Femur (tissue), 1 donor: ENCODE data around the gene ASIC3.

Experiments used
- DNase-seq: peaks from one replicate; pipeline ENCODE4 v3.0.0-alpha.2; 2017

Gene ASIC3

DNA sequence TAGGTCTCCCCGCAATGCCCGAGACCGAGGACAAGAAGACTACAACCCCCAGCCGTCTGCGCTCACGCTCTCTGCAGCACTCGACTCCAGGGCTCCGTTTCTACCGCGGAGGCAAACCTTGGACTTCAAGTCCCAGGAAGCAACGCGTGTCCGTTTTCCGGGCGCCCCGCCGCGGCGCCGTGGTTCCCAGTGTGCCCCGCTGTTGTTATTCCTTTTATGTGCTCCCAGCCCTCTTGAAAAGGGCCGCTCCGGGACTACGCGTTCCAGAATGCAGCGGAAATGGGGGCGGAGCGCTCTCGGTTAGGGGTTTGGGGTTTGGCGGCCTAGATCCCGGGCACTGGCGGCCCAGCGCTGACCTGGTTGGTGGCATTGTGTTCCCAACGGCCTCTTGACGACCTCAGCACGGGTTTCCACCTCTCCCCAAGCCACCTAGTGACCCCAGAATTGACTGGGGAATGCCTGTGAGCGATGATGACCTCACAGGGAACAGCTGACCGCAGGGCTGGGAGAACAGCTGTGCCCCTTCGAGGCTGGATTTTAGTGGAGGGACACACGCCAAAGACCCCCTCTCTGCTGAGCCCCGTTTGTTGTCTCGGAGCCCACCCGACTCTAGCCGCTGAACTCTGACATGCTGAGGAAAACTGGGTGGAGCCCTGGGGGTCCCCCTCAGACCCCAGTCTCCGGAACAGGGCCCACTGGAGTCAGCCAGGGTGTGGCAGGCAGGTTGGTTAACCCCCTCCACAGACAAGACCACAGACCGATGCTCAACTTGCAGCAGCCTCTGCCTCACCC is 9.9 kb downstream of the ASIC3 start:
- DNase-seq: peak; percentile 99

DNA sequence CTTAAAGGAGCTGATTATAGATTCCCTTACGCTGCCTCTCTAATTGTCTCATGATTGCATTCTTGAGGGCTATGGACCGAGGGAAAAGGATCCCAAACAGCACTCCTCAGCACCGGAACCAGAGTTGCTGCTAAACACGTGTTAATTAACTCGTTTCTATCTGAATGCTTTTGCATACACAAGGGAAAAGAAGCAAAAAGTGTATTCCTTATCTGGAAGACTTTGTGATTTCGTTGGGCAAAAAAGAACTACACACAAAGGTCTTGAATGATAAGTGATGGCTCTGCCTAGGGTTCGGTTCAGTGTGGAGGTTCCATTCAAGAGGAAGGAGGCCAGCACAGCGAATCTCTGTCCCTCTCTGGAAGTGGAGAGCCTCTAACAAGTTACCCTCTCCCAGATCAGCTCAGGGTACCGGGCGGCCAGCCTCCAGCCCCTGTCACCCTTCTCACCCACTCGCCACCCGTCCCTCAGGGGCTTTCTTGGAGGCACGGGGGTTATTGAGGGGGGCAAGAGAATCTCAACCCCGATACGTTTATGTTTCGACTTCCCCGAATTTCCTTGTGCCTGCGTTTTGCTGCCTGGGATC is 10.5 kb downstream of the ASIC3 start:
- DNase-seq: no peak

DNA sequence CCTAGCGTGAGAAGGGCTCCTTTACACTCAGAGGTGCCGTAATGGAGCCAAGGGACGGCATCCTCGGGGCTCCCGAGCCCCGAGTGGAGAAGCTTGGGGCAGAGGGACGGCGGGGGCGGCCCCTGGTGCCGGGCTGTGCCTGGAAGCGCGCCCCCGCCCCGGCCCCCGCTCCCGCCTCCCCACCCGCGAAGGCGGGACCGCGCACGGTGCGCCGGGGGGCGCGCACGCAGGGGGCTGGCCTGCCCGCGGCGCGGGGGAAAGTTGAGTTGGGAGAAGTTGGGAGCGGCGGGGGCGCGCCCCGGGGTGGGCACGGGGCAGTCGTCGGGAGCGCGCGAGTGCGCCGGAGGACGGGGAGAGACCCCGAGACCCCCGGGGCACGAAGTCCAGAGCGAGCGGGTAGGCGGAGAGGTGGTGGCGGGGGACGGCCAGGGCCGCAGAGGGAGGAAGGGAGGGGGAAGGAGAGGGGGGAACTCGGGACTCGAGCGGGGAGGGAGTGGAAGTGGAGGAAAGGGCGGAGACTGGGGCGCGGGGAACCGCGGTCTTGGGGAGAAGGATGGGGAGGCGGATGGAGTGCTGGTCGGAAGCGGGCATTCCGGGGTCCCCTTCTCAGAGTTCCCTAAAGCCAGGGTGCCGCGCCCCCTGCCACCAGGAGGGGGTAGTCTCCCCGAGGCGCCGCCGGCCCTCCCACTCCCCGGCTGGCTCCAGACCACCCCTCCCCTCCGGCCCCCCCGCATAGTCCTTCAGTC is 11.2 kb downstream of the ASIC3 start, which contains the start of gene SLC4A2:
SLC4A2 (plus strand) TSS at position 223 of the 746 bp plus-strand sequence. CDS start 2,399 bp downstream, outside the sequence.
- DNase-seq: peak; percentile 89

DNA sequence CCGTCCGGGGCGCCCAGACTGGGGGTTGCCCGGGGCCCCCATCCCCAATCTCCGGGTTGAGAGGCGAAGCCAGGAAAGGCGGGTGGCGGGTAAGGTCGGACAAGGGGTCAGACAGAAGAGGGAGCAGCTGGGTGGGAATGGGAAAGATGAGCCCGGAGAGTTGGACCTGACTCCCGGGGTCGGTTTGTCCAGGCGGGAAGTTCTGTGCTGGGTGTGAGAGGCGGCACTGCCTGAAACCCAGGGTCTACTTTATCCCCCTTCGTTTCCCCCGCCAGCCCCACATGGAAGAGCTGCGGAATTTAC is 11.7 kb downstream of the ASIC3 start:
- no peak for DNase-seq

DNA sequence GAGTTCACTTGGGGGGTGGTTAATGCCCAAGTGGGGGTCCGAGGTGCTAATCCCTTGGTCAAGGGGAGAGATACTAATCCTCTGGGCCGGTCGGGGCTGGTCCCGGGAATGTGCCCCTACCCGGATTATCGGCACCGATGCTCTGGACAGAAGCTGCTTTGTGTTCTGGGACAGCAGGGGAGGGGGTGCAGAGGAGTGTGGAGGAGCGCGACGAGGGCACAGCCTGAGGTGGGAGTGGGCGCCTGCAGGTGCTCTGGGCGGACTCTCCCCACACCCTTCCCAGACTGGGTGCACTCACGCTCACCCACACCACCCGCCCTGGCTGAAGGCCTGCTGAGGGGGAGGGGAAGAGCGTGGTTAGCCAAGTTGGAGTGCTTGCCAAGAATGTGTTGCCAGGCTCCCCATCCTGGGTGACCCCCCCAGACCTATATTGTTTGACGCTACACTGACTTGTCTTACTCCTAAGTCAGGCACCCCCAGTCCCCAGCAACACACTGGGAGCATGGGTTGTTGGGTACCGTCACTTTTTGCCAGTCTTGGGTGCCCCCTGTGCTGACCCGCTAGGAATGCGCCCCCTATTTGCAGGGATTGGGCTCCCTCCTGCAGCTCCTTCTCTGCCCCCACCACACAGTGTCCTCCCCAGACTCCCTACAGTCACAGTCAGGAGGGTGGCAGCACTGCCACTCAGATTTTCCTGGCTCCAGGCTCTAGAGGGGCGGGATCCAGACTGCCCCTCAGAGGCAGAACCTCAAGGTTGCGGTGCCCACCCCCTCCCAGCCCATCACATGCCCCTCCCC is 12.3 kb downstream of the ASIC3 start:
- peak; percentile 65 for DNase-seq

DNA sequence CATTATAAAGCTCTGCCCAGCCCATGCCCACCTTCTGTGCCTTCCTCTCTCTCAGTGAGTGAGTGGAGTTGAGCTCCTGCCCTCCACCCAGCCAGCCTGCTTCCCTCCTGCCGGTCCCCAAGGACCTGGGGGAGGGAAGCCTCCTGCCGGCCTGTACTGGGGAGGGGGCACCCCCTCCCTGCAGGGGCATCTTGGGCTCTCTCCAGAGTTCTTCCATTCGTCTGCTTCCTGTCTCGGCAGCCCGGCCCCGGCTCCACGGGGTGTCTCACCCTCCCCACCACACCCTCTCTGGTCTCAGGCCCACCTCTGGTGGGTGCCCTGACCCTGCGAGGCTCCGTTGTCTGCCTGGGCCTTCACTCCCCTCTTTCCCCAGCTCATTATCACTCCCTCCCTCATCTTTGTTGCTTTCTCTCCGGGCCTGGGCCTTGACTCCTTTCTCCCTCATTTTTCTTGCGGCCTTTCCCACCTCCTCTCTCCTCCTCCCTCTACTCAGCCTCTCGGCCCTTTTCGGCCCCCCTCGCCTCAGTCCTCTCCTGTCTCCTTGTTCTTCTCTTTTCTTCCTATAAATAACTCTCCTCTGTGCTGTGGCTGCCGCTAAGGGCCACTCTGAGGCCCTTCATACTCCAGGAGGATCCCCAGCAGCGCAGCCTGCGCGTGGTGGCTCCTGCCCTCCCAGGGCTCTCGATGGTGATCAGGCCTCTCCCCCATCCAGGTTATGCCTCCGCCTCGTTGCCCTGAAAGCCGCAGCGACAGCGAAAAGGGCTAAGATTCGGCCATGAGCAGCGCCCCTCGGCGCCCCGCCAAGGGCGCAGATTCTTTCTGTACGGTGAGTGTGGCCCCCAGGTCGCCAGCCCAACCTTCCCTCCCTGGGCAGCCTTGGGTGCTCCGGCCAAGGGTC is 13.1 kb downstream of the ASIC3 start:
- no peak for DNase-seq

DNA sequence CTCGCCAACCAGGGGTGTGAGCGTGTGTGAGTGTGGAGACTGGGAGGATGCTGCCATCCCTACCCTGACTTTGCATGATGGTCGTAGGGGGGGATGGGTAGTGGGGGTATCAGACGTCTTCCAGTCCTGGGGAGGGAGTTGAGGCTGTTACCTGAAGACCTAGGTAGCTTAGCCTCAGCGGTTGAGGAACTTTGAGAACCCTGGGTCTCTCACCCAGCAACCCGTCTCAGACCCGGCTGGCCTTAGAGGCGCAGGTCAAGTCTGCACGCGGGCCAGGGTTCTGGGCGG is 13.7 kb downstream of the ASIC3 start:
- no peak for DNase-seq

DNA sequence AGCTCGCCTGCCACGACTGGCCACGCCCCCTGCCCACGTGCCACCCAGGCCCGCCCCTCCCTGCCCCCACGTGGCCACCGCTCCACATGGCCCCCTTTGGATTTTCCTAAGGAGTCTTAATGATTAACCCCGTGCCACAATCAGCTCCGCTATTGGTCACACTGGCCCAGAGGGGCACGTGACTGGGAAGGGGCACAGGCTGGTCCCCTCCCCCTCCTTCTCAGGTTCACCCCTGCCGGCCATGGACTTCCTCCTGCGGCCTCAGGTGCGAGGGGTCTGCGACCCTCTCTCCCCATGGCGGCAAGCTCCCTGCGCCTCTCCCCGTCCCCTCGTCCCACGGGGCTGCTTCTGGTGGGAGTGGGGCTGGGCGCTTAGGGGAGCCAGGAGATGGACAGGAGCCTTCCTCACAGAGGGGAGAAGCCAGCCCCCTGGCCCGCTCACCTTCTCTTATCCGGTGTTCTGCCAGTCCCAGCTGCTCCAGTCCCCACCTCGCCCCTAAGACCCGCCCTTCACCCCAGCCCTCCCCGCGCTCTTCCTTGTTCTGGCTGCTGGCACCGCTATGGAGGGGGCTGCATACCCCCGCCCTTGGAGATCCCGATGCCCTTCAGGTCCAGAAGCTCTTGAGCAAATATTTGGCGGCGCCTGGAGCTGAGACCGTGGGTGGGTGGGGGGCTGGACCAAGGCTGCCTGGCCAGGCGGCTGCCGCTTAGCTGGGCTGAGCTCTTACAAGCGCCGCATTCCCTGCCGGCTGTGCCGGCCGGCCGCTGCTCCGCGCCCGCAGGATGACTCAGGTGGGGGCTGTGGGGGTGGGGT is 14.3 kb downstream of the ASIC3 start:
- no peak for DNase-seq

DNA sequence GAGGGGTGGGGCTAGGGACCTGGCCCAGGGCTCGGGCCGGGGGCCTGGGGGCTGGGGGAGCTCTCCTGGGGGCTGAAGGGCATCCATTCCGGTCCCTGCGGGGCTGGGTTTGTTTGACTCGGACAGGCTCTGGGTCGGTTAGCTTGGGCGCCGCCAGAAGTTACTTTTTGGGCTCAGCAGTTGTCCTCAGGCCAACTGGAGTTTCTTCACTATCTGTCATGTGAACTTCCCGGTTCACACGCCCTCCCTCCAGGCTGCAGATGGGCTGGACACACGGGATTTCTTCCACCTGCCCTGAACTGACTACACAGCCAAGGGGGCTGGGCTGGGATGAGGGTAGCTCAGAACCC is 14.9 kb downstream of the ASIC3 start:
- no peak for DNase-seq

DNA sequence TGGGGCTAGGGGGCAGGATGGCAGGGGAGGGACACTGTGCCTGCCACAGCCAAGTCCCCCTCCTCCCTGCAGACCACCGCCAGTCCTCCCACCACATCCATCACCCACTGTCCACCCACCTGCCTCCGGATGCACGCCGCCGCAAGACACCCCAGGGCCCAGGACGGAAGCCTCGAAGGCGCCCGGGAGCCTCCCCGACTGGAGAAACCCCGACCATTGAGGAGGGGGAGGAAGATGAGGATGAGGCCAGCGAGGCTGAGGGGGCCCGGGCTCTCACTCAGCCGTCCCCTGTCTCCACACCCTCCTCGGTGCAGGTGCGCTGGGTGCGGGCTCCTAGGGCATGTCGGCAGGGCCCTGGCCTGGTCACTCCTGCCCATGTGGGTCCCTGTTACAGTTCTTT is 16.1 kb downstream of the ASIC3 start:
- no peak for DNase-seq

DNA sequence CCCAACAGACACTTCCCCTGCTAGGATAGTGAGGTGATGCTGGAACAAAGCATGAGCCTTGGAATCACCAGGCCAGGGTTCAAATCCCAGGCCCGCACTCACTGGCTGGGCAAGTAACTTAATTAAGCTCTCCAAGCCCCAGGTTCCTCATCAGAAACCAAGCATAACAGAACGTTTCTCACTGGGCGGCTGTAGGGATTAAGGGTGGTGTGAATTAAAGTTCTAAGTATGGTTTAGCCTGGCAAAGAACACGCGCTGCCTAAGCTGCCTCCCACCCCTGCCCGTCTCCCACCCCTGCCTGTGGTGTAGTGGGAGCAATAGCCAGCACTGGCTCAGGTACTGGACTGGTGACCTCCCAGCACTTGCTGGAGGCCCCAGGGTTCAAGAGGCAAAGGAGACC is 16.7 kb downstream of the ASIC3 start:
- no peak for DNase-seq

DNA sequence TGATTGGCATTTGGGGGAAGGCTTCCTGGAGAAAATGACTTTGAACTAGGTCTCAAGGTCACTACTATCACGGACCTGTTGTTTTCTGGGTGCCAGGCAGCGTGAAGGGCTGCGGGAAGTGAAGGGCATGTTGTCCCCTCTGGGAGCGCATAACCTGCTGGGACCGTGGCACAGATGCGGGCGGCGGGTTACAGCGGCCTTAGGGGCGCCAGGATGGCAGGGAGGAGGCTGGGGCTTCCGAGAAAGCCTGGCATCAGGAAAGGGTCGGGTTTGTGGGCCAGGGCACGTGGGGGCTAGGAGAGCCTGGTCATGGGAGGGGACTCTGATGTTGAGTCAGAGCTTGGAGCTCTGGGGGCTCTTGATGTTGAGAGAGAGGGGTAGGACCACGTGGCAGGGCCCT is 17.2 kb downstream of the ASIC3 start:
- DNase-seq: no peak

DNA sequence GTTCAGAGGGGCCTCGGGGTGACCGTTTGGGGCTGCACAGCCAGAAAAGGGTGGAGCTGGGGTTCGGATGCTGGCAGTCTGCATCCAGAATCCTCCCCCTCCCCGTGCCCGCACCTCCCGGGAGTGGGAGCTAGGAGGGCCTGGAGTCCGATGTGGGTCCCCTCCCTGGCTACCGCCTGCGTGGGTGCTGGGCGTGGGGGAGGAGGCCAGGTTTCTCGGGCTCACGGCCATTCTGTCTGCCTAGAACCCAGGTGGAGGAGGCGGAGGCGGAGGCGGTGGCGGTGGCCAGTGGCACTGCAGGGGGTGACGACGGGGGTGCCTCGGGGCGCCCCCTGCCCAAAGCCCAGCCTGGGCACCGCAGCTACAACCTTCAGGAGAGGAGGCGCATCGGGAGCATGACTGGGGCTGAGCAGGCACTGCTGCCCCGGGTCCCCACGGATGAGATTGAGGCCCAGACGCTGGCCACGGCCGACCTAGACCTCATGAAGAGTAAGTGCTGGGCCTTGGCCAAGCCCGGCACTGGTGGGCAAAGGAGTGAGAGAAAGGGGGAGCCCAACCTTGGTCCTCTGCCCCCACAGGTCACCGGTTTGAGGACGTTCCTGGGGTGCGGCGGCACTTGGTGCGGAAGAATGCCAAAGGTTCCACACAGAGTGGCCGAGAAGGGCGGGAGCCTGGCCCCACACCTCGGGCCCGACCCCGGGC is 18.1 kb downstream of the ASIC3 start:
- DNase-seq: no peak

DNA sequence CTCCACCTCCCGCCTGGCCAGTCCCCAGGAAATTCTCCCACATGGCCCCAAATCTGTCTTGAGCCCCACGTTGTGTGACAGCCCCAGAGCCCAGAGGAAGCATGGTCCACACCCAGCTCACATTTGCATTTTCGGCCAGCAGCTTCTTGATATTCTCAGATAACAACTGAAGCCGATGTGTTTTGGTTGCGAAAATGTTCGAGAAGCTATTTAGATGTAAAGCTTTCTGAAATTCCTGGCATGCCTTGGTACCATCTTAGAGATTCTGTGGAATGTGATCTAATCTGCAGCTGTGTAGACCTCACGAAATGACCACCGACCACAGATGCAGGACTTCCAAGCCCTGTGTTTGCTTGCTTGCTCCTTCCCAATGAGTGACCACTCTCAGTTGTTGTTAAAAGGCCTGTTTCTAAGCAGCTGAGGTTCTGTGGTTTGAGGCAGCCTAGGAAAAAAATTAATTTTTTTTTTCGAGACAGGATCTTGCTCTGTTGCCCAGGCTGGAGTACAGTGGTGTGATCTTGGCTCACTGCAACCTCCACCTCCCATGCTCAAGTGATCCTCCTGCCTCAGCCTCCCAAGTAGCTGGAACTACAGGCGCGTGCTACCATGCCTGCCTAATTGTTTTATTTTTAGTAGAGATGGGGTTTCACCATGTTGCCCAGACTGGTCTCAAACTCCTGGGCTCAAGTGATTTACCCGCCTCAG is 19.9 kb downstream of the ASIC3 start:
- DNase-seq: no peak

DNA sequence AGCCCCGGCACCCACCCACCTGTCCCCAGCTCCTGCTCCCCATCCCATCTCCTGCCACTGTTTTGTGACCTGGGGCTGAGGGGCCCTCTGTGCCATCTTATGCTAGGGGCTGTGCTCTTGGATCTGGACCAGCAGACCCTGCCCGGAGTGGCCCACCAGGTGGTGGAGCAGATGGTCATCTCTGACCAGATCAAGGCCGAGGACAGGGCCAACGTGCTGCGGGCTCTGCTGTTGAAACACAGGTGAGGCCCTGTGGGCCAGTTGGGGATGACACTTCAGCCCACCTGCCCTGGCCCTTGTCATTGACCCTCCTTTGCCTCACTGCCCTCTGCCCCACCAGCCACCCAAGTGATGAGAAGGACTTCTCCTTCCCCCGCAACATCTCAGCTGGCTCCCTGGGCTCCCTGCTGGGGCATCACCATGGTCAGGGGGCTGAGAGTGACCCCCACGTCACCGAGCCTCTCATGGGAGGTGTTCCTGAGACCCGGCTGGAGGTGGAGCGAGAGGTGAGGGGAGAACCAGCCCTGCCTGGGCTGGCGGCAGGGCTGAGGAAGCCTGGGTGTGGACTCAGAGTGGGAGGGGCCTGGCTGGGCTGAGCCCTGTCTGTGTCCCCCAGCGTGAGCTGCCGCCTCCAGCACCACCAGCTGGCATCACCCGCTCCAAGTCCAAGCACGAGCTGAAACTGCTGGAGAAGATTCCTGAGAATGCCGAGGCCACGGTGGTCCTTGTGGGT is 21.7 kb downstream of the ASIC3 start:
- no peak for DNase-seq

DNA sequence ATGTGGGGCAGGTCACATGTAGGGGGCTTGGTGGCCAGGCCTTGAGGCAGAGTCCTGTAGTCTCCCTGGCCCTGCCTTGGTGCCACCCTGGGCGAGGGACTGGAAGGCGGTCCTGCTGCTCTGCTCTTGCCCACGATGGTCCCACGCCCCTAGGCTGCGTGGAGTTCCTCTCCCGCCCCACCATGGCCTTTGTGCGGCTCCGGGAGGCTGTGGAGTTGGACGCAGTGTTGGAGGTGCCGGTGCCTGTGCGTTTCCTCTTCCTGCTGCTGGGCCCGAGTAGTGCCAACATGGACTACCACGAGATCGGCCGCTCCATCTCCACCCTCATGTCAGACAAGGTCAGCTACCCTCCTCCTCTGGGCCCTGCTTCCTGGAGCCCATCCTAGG is 22.2 kb downstream of the ASIC3 start:
- DNase-seq: no peak

DNA sequence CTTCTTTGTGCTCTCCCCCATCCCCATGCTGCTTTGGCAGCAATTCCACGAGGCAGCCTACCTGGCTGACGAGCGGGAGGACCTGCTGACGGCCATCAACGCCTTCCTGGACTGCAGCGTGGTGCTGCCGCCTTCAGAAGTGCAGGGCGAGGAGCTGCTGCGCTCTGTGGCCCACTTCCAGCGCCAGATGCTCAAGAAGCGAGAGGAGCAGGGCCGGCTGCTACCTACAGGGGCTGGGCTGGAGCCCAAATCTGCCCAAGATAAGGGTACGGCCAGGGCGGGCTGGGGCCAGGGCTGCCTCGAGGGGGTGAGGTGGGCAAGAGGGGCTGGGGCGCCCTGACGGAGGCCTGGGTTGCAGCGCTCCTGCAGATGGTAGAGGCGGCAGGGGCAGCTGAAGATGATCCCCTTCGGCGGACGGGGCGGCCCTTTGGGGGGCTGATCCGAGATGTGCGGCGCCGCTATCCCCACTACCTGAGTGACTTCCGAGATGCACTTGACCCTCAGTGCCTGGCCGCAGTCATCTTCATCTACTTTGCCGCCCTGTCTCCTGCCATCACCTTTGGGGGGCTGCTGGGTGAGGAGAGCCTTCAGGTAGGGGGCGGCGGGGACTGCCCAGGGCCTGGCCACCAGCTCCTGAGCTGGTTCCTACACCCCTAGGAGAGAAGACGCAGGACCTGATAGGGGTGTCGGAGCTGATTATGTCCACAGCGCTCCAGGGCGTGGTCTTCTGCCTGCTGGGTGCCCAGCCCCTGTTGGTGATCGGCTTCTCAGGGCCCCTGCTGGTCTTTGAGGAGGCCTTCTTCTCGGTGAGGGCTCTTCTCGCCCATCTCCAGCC is 22.9 kb downstream of the ASIC3 start:
- no peak for DNase-seq

DNA sequence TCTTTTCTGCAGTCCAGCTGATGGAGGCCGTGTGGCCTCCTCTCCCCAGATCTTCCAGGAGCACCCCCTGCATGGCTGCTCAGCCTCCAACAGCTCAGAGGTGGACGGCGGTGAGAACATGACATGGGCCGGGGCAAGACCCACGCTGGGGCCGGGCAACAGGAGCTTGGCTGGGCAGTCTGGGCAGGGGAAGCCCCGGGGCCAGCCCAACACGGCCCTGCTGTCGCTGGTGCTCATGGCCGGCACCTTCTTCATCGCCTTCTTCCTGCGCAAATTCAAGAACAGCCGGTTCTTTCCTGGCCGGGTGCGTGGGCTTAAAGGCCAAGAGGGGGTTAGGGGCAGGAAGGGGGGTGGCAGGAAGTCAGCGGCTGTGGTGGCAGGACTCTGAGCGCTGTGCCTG is 25.7 kb downstream of the ASIC3 start:
- DNase-seq: no peak
